Lung (tissue), 12 donors: Measurements from ENCODE around the gene TBC1D17. TPM values are rescaled to one million over a fixed set of nuclear protein-coding genes. Genes with fewer than 3 reads are reported as not detected.

Experiments used
- ATAC-seq: fragments of 200-7000 bp; cut with Tn5 transposase; one replicate; pipeline ENCODE4 v1.9.1; 2020; ENCODE audit warnings: moderate number of reproducible peaks; ENCODE audit not compliant: insufficient read depth, low FRiP score
- DNase-seq, 3 donors: peaks; one replicate each; pipeline ENCODE4 v3.0.0-alpha.2; 2013 to 2017
- H3K27ac ChIP-seq, 2 donors: one replicate each; pipeline ENCODE4 v1.5.1; 2013; ENCODE audit warnings: mild to moderate bottlenecking in 2 of 2, moderate library complexity in 2 of 2, control low read depth in 1 of 2, inconsistent platforms in 1 of 2, low read depth in 1 of 2, low read length in 1 of 2
- H3K27me3 ChIP-seq, 3 donors: one replicate each; pipeline ENCODE4 v1.5.1; 2013; ENCODE audit warnings: low read length in 2 of 3; ENCODE audit not compliant: control insufficient read depth in 3 of 3, insufficient read depth in 3 of 3
- H3K36me3 ChIP-seq, 4 donors: one replicate each; pipeline ENCODE4 v1.5.1; 2013; ENCODE audit warnings: low read length in 4 of 4, mild to moderate bottlenecking in 1 of 4, moderate library complexity in 1 of 4; ENCODE audit not compliant: control insufficient read depth in 4 of 4, insufficient read depth in 4 of 4
- H3K4me1 ChIP-seq, 5 donors: one replicate each; pipeline ENCODE4 v1.5.1; 2013; ENCODE audit warnings: low read length in 5 of 5, mild to moderate bottlenecking in 2 of 5, moderate library complexity in 1 of 5; ENCODE audit not compliant: control insufficient read depth in 5 of 5, insufficient read depth in 5 of 5
- H3K4me3 ChIP-seq: one replicate; pipeline ENCODE4 v1.5.1; 2013; ENCODE audit warnings: mild to moderate bottlenecking, control low read depth, moderate library complexity
- H3K9ac ChIP-seq, 2 donors: one replicate each; pipeline ENCODE4 v1.5.1; 2013; ENCODE audit warnings: low read length in 2 of 2, control low read depth in 1 of 2; ENCODE audit not compliant: insufficient read depth in 1 of 2
- H3K9me3 ChIP-seq, 4 donors: one replicate each; pipeline ENCODE4 v1.5.1; 2013; ENCODE audit warnings: low read length in 3 of 4, mild to moderate bottlenecking in 1 of 4, moderate library complexity in 1 of 4; ENCODE audit not compliant: control insufficient read depth in 4 of 4, insufficient read depth in 3 of 4
- WGBS, 2 donors: extraction: QIAGEN DNeasy Blood & Tissue Kit; methylation state at CpG; one replicate each; pipeline ENCODE4 v1.1.7; 2013; 5-methylcytosine and 5-hydroxymethylcytosine counted together
- polyA plus RNA-seq, 2 donors: library from polyadenylated mRNA; stranded (reverse); fragments of 200-250 nt; gene quantifications; one replicate each; pipeline ENCODE4 v1.2.1, GENCODE V29; 2013
- total RNA-seq, 2 donors: library from RNA; depleted of rRNA in 1 of 2; stranded (reverse); fragments of >200 nt in 1 of 2; gene quantifications; one replicate each; pipeline ENCODE4 v1.2.1, GENCODE V29; 2014 to 2021
- TF ChIP-seq, protein P1 (sequence below): IDR thresholded peaks from 2 replicates; pipeline ENCODE4 v1.5.1; 2012; ENCODE audit warnings: mild to moderate bottlenecking; ENCODE audit errors: control extremely low read depth, extremely low read depth
- donor health status: control.
- donor health status: control.
- donor health status: Bipolar disorder and iron deficiency.
- donor health status: healthy.
- donor health status: DM: yes; HTN: yes; CAD: no.

TBC1D17 gene
- total and polyA plus RNA-seq, 4 donors: 23.3 to 52.9 (median 32.4) TPM

DNA sequence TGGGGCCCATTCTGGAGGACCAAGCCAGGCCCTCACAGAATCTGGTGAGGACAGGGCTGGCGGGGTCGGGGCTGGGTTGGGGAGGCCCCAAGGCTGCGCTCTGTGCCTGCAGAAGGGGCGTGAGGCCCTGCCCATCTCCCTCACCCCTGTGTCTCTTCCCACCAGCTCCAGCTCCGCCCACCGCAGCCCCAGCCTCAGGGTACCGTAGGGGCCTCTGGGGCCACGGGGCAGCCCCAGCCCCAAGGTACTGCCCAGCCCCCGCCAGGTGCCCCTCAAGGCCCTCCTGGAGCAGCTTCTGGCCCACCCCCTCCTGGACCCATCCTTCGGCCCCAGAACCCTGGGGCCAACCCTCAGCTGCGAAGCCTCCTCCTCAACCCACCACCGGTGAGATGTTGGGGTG lies 41.9 kb upstream of the TBC1D17 start:
- Histone ChIP-seq H3K4me1 (peaks cover 0 to 19% (median 0%) of the 10 kb centered on the region in 5 donors), H3K9ac (no peak overlapping the region), H3K27ac (no peak overlapping the region), H3K9me3 (no peaks in the 10 kb centered on the region), H3K36me3 (peaks cover 15 to 74% (median 56%) of the 10 kb centered on the region in 4 donors), H3K27me3 (no peaks in the 10 kb centered on the region), H3K4me3 (no peak overlapping the region)
- DNase-seq (no peak), ATAC-seq (no peak)
- WGBS, 2 donors: 98 to 100% methylated on average over 12 of the region's 12 CpGs
- TF ChIP-seq, protein P1, sequence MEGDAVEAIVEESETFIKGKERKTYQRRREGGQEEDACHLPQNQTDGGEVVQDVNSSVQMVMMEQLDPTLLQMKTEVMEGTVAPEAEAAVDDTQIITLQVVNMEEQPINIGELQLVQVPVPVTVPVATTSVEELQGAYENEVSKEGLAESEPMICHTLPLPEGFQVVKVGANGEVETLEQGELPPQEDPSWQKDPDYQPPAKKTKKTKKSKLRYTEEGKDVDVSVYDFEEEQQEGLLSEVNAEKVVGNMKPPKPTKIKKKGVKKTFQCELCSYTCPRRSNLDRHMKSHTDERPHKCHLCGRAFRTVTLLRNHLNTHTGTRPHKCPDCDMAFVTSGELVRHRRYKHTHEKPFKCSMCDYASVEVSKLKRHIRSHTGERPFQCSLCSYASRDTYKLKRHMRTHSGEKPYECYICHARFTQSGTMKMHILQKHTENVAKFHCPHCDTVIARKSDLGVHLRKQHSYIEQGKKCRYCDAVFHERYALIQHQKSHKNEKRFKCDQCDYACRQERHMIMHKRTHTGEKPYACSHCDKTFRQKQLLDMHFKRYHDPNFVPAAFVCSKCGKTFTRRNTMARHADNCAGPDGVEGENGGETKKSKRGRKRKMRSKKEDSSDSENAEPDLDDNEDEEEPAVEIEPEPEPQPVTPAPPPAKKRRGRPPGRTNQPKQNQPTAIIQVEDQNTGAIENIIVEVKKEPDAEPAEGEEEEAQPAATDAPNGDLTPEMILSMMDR: no peak

DNA sequence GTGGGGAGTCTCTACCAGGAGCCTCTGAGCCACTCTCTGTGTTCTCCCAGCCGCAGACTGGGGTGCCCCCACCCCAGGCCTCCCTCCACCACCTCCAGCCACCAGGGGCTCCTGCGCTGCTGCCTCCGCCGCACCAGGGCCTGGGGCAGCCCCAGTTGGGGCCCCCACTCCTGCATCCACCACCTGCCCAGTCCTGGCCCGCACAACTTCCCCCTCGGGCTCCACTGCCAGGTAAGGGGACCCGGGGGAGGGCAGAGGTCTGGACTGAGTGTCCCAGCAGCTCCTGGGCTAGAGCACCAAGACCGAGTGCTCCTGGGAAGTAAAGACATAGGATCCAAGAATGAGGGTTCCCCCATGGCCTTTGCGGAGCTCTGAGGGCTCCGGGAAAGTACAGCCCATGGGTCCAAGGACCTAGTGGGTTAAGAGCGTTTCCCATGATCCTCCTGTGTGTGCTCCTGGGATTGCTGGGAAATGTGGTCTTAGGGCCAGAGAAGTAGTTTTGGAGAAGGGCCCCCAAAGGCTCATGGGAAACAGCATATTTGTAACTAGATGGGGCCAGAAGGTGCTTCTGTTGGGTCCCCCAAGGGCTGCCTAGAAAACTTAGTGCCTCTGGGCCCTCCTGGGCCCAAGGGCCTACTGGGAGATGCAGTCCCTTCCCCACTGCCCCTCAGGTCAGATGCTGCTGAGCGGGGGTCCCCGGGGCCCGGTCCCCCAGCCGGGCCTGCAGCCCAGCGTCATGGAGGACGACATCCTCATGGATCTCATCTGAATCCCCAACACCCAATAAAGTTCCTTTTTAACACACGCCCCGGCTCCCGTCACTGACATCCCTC lies 41.1 kb upstream of the TBC1D17 start:
- Histone ChIP-seq H3K4me3 (no peak overlapping the region), H3K36me3 (peaks cover 15 to 68% (median 56%) of the 10 kb centered on the region in 4 donors), H3K27me3 (no peaks in the 10 kb centered on the region), H3K9ac (no peak overlapping the region), H3K9me3 (no peaks in the 10 kb centered on the region), H3K4me1 (peaks cover 0 to 22% (median 0%) of the 10 kb centered on the region in 5 donors), H3K27ac (no peak overlapping the region)
- ATAC-seq (no peak), DNase-seq (no peak)
- TF ChIP-seq, protein P1: no peak
- 95 to 97% methylated on average over 20 of the region's 20 CpGs for WGBS, 2 donors

DNA sequence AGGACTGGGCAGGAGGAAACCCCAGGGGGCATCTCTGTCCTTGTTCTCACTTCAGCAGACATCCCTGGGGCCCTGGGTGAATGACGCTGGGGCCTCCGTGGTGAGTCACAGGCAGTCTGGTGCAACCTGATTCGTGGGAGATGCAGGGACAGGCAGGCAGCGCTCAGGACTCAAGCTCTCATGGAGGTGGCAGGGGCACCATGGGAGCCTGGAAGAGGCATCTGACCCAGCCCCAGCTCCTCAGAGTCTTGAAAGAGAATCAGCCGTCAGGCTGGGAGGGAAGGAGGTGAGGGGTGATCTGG lies 40.5 kb upstream of the TBC1D17 start:
- Histone ChIP-seq H3K9ac (no peak overlapping the region), H3K4me1 (peaks cover 0 to 22% (median 0%) of the 10 kb centered on the region in 5 donors), H3K4me3 (no peak overlapping the region), H3K9me3 (no peaks in the 10 kb centered on the region), H3K36me3 (peaks cover 15 to 64% (median 52%) of the 10 kb centered on the region in 4 donors), H3K27ac (no peak overlapping the region), H3K27me3 (no peaks in the 10 kb centered on the region)
- 91 to 96% methylated on average over 5 of the region's 5 CpGs for WGBS, 2 donors
- no peak for DNase-seq
- ATAC-seq: no peak
- TF ChIP-seq, protein P1: no peak

DNA sequence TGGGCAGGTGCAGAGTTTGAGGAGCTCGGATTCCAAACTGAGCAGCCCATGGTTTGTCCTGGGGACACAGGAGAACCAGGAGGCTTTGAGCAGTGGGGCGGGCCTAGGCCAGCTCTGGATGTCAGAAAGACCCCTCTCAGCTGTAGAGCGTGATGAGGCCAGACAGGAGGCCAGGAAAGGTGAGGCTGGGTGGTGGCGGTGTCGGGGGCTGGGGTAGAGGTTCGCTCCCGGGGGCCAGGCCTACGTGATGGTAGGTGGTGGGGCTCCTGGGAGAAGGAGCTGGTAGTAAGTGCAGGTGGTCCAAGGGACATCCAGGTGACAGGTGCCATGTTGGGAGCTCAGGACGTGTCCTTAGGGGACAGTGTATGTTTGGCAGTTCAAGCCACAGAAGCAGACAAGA lies 40.1 kb upstream of the TBC1D17 start:
- TF ChIP-seq, protein P1: no peak
- no peaks in the 10 kb centered on the region for H3K27me3 ChIP-seq
- no peak overlapping the region for H3K27ac ChIP-seq
- no peak overlapping the region for H3K4me3 ChIP-seq
- ATAC-seq: no peak
- DNase-seq: no peak
- peaks cover 0 to 22% (median 0%) of the 10 kb centered on the region in 5 donors for H3K4me1 ChIP-seq
- H3K9me3 ChIP-seq: no peaks in the 10 kb centered on the region
- no peak overlapping the region for H3K9ac ChIP-seq
- peaks cover 15 to 60% (median 49%) of the 10 kb centered on the region in 4 donors for H3K36me3 ChIP-seq
- 97 to 98% methylated on average over 9 of the region's 9 CpGs for WGBS, 2 donors
